H1 (cell line): ENCODE data around the gene RAB43. TPM values are rescaled to one million over a fixed set of nuclear protein-coding genes. Genes with fewer than 3 reads are reported as not detected.

Source experiments
- CEBPB ChIP-seq: IDR thresholded peaks from 2 replicates; pipeline ENCODE4 v1.6.1; 2012; ENCODE audit warnings: low read depth, low read length
- GTF2F1 ChIP-seq: IDR thresholded peaks from 2 replicates; pipeline ENCODE4 v1.6.1; 2012; ENCODE audit warnings: low read depth, low read length, improper control_type of control experiment, borderline replicate concordance
- NANOG ChIP-seq: IDR thresholded peaks from 2 replicates; pipeline ENCODE4 v1.6.1; 2011; ENCODE audit warnings: low read length, low read depth, mild to moderate bottlenecking, inconsistent platforms; ENCODE audit not compliant: insufficient read depth, poor library complexity, severe bottlenecking
- RNF2 ChIP-seq: fragments of 200-900, 300-1000 bp; sonication (generic); IDR thresholded peaks from 2 replicates; pipeline ENCODE4 v1.7.1; 2016; ENCODE audit warnings: borderline replicate concordance, low read depth, mild to moderate bottlenecking, antibody characterized with exemption, low read length; ENCODE audit not compliant: poor library complexity, severe bottlenecking; ENCODE audit errors: missing control alignments
- polyA plus RNA-seq, 7 experiments: library from polyadenylated mRNA; depleted of rRNA in 3 of 7; stranded (reverse) in 5 of 7; unstranded in 2 of 7; fragments of >200 nt in 5 of 7; fragments of 200-250 nt in 2 of 7; gene quantifications; 1 replicate in 5 of 7; 2 replicates in 1 of 7; 4 replicates in 1 of 7; pipeline versions ENCODE4 v1.2.1 to v1.2.3, GENCODE V29; 2011 to 2013; ENCODE audit warnings: missing spikeins in 2 of 7, mixed read lengths in 2 of 7
- total RNA-seq: library from RNA; stranded (reverse); fragmentation: NEBNext Ultra II Directional; extraction: Animal tissue kit (Norgen Biotek cat#: 25700); gene quantifications from 2 replicates; pipeline ENCODE4 v1.2.1, GENCODE V29; 2021
- TF ChIP-seq, protein P1 (sequence below), 3 experiments: IDR thresholded peaks; 1 replicate in 2 of 3; 2 replicates in 1 of 3; pipeline versions ENCODE4 v1.5.1 to v1.6.1; 2011; ENCODE audit warnings: low read length in 3 of 3, mild to moderate bottlenecking in 3 of 3, inconsistent platforms in 2 of 3, low read depth in 1 of 3, moderate library complexity in 1 of 3; ENCODE audit not compliant: insufficient read depth in 1 of 3; ENCODE audit errors: control extremely low read depth in 1 of 3

The RAB43 gene
- total and polyA plus RNA-seq, 2 of the 8 experiments (the other 6 are each of a cell fraction or from before 2014, with no cell fraction given) = 13.1 to 19.4 TPM

DNA sequence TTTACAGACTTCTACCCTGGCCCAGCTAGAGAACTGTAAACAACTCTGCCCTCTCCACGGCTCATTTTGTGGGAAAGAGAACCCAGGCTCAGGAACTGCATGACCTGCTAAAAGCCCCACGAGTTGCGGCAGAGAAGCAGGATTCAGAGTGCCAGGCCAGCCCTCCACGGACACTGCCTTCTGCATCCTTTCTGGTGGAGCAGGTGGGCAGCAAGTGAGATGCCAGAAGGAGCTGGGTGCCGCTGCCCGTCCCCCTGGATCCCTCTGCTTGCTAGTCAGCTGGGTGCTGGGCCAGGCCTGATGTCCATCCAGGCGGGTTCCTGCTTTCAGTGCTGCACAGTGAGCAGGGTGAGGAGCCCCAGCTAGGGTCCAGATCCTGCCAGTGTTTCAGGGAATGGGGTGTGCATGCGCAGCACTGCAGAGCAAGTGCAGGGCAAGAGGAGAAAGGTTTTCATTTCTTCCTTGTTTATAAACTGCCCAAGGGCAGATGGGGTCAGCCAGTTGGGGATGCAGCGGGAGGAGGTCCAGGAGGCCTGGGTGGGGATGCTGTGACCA is 5.2 kb upstream of the RAB43 start (continued):
- TF ChIP-seq, protein P1, sequence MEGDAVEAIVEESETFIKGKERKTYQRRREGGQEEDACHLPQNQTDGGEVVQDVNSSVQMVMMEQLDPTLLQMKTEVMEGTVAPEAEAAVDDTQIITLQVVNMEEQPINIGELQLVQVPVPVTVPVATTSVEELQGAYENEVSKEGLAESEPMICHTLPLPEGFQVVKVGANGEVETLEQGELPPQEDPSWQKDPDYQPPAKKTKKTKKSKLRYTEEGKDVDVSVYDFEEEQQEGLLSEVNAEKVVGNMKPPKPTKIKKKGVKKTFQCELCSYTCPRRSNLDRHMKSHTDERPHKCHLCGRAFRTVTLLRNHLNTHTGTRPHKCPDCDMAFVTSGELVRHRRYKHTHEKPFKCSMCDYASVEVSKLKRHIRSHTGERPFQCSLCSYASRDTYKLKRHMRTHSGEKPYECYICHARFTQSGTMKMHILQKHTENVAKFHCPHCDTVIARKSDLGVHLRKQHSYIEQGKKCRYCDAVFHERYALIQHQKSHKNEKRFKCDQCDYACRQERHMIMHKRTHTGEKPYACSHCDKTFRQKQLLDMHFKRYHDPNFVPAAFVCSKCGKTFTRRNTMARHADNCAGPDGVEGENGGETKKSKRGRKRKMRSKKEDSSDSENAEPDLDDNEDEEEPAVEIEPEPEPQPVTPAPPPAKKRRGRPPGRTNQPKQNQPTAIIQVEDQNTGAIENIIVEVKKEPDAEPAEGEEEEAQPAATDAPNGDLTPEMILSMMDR (IDR thresholded peaks at IDR 0.05; ENCODE audit: control extremely low read depth in 1 of 3, insufficient read depth in 1 of 3, low read depth in 1 of 3, low read length in 3 of 3) = no peak
- no peak for TF ChIP-seq CEBPB
- no peak for TF ChIP-seq RNF2
- TF ChIP-seq GTF2F1 = no peak
- no peak for TF ChIP-seq NANOG
